ENCODE data around the gene PRDX4. TPM values are rescaled to one million over a fixed set of nuclear protein-coding genes. Genes with fewer than 3 reads are reported as not detected.

Gene PRDX4
- total and polyA plus RNA-seq, 2 donors (not counting 1 experiment from before 2014, with no cell fraction given), result 10.6 to 13.1 TPM

DNA sequence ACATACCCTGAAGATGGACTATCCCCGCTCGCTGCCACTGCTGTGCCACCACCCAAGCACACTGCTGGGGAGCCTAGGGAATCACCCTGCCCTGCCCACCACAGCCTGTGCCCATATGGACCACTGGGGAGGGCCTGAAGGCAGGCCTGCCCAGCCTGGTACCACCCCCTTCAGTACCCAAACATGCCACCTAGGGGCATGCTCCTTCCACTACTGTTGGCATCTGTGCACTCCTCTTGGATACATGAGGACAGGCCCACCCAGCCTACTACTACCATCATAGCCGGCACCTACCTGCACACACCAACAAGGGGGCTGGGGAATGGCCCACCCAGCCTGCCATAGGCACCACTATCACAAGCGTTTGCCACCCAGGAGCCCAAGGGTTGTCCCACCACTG lies 30.1 kb upstream of the PRDX4 start:
- ChIA-PET CTCF (no interaction called here), POLR2A (no interaction called here)
- H3K27me3 Mint-ChIP-seq, result no peaks in the 10 kb centered on the region
- no peaks in the 10 kb centered on the region for H3K79me2 ChIP-seq (ENCODE audit: control insufficient read depth, insufficient read depth, low read length)
- H3K27ac ChIP-seq (ENCODE audit: low read length in 2 of 2), result no peak overlapping the region
- H3K9me3 ChIP-seq (ENCODE audit: control extremely low read depth in 1 of 3, control insufficient read depth in 2 of 3, insufficient read depth in 1 of 3, low read length in 2 of 3), result no peaks in the 10 kb centered on the region
- H3K4me2 ChIP-seq (replicated peaks; ENCODE audit: low read depth, low read length, poor library complexity, severe bottlenecking), result no peak overlapping the region
- TF ChIP-seq, protein P1, sequence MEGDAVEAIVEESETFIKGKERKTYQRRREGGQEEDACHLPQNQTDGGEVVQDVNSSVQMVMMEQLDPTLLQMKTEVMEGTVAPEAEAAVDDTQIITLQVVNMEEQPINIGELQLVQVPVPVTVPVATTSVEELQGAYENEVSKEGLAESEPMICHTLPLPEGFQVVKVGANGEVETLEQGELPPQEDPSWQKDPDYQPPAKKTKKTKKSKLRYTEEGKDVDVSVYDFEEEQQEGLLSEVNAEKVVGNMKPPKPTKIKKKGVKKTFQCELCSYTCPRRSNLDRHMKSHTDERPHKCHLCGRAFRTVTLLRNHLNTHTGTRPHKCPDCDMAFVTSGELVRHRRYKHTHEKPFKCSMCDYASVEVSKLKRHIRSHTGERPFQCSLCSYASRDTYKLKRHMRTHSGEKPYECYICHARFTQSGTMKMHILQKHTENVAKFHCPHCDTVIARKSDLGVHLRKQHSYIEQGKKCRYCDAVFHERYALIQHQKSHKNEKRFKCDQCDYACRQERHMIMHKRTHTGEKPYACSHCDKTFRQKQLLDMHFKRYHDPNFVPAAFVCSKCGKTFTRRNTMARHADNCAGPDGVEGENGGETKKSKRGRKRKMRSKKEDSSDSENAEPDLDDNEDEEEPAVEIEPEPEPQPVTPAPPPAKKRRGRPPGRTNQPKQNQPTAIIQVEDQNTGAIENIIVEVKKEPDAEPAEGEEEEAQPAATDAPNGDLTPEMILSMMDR (IDR thresholded peaks at IDR 0.05), result no peak
- no peak for TF ChIP-seq EZH2 (IDR thresholded peaks at IDR 0.05; ENCODE audit: borderline replicate concordance, insufficient read depth, low read depth, low read length, poor library complexity, severe bottlenecking)
- no peaks in the 10 kb centered on the region for H3K27me3 ChIP-seq (replicated peaks in 1 of 4; ENCODE audit: control extremely low read depth in 1 of 4, control insufficient read depth in 3 of 4, insufficient read depth in 4 of 4, low read length in 3 of 4)
- H3K4me1 ChIP-seq (ENCODE audit: control insufficient read depth in 2 of 2, insufficient read depth in 2 of 2, low read length in 2 of 2), result no peaks in the 10 kb centered on the region
- no peaks in the 10 kb centered on the region for H3K36me3 ChIP-seq (replicated peaks in 1 of 2; ENCODE audit: control extremely low read depth in 1 of 2, control insufficient read depth in 1 of 2, extremely low read depth in 1 of 2, insufficient read depth in 2 of 2, low read length in 1 of 2)
- H3K9ac ChIP-seq (ENCODE audit: low read length), result no peak overlapping the region
- no peak overlapping the region for H2AFZ ChIP-seq (ENCODE audit: insufficient read depth, low read depth, low read length, poor library complexity, severe bottlenecking)
- no peak overlapping the region for H3K27ac Mint-ChIP-seq
- 100% methylated on average over 2 of the region's 4 CpGs for WGBS (ENCODE audit: insufficient coverage)
- H3K4me3 Mint-ChIP-seq, result no peak overlapping the region
- no peak overlapping the region for H3K4me3 ChIP-seq (ENCODE audit: control extremely low read depth in 1 of 5, extremely low read depth in 1 of 5, insufficient read depth in 1 of 5, low read depth in 2 of 5, low read length in 4 of 5)
- ATAC-seq (ENCODE audit: low read depth), result no peak
- H3K4me1 Mint-ChIP-seq, result no peaks in the 10 kb centered on the region
- intact Hi-C loops (cut with micrococcal nuclease), result no loop called here
- DNase-seq, result no peak
- H3K9me3 Mint-ChIP-seq (ENCODE audit: insufficient read depth), result peaks cover 7% of the 10 kb centered on the region
- H4K20me1 ChIP-seq (ENCODE audit: control insufficient read depth, insufficient read depth, low read length, poor library complexity, severe bottlenecking), result no peaks in the 10 kb centered on the region

- no peaks in the 10 kb centered on the region for H3K4me1 Mint-ChIP-seq
- H3K27ac ChIP-seq (ENCODE audit: low read length in 2 of 2), result no peak overlapping the region
- no peak overlapping the region for H3K4me2 ChIP-seq (replicated peaks; ENCODE audit: low read depth, low read length, poor library complexity, severe bottlenecking)
- no peak for DNase-seq
- intact Hi-C loops (cut with micrococcal nuclease), result no loop called here
- H3K9ac ChIP-seq (ENCODE audit: low read length), result no peak overlapping the region
- TF ChIP-seq, protein P1 (IDR thresholded peaks at IDR 0.05), result no peak
- TF ChIP-seq EZH2 (IDR thresholded peaks at IDR 0.05; ENCODE audit: borderline replicate concordance, insufficient read depth, low read depth, low read length, poor library complexity, severe bottlenecking), result no peak
- H3K4me3 Mint-ChIP-seq, result no peak overlapping the region
- no peaks in the 10 kb centered on the region for H3K27me3 Mint-ChIP-seq
- H3K9me3 Mint-ChIP-seq (ENCODE audit: insufficient read depth), result peaks cover 7% of the 10 kb centered on the region
- no CpG with 5 or more reads among the region's 2 CpGs for WGBS (ENCODE audit: insufficient coverage)
- no peak overlapping the region for H3K27ac Mint-ChIP-seq
- no peaks in the 10 kb centered on the region for H3K4me1 ChIP-seq (ENCODE audit: control insufficient read depth in 2 of 2, insufficient read depth in 2 of 2, low read length in 2 of 2)
- CTCF ChIA-PET, result no interaction called here
- ATAC-seq (ENCODE audit: low read depth), result no peak
- H3K27me3 ChIP-seq (replicated peaks in 1 of 4; ENCODE audit: control extremely low read depth in 1 of 4, control insufficient read depth in 3 of 4, insufficient read depth in 4 of 4, low read length in 3 of 4), result no peaks in the 10 kb centered on the region
- no peaks in the 10 kb centered on the region for H4K20me1 ChIP-seq (ENCODE audit: control insufficient read depth, insufficient read depth, low read length, poor library complexity, severe bottlenecking)
- POLR2A ChIA-PET, result no interaction called here
- no peaks in the 10 kb centered on the region for H3K79me2 ChIP-seq (ENCODE audit: control insufficient read depth, insufficient read depth, low read length)
- no peaks in the 10 kb centered on the region for H3K36me3 ChIP-seq (replicated peaks in 1 of 2; ENCODE audit: control extremely low read depth in 1 of 2, control insufficient read depth in 1 of 2, extremely low read depth in 1 of 2, insufficient read depth in 2 of 2, low read length in 1 of 2)
- no peaks in the 10 kb centered on the region for H3K9me3 ChIP-seq (ENCODE audit: control extremely low read depth in 1 of 3, control insufficient read depth in 2 of 3, insufficient read depth in 1 of 3, low read length in 2 of 3)
- H2AFZ ChIP-seq (ENCODE audit: insufficient read depth, low read depth, low read length, poor library complexity, severe bottlenecking), result no peak overlapping the region
- no peak overlapping the region for H3K4me3 ChIP-seq (ENCODE audit: control extremely low read depth in 1 of 5, extremely low read depth in 1 of 5, insufficient read depth in 1 of 5, low read depth in 2 of 5, low read length in 4 of 5)
These were observed 24.3 kb upstream of the PRDX4 start for GRCh38 chrX:23643020-23643419.
